ENCODE results near the gene HOXA2. TPM values are rescaled to one million over a fixed set of nuclear protein-coding genes. Genes with fewer than 3 reads are reported as not detected.
A peak's percentile ranks its signal among the peaks of the same experiment; 100 is the strongest.

Gene HOXA2
- total RNA-seq, result not detected in 2 replicates

- peaks cover 3% of the 10 kb centered on the region for H3K36me3 Mint-ChIP-seq (ENCODE audit: low read depth)
- no peak for DNase-seq (ENCODE audit: low spot score)
- peak within 1 kb of the TSS; percentile 26 for H3K27ac Mint-ChIP-seq
- no peak within 1 kb of the TSS for H3K4me3 Mint-ChIP-seq
- peaks cover 13% of the 10 kb centered on the region for H3K4me1 Mint-ChIP-seq (ENCODE audit: low read depth)
- intact Hi-C loops (cut with micrococcal nuclease), result no loop called here
- H3K27me3 Mint-ChIP-seq (ENCODE audit: insufficient read depth), result peaks cover 65% of the 10 kb centered on the region
- no peaks in the 10 kb centered on the region for H3K9me3 Mint-ChIP-seq
Observed at GRCh38 chr7:27102581-27103442, at the start of gene HOXA2. Gene HOXA2, minus strand, starts transcription at chr7:27102683. Its CDS starts 183 bp downstream, at chr7:27102500.

- Mint-ChIP-seq H3K27me3 (ENCODE audit: insufficient read depth) (peaks cover 84% of the 10 kb centered on the region), H3K4me3 (peak overlapping the region; percentile 57), H3K4me1 (ENCODE audit: low read depth) (peaks cover 18% of the 10 kb centered on the region), H3K27ac (peak overlapping the region; percentile 12), H3K36me3 (ENCODE audit: low read depth) (peaks cover 3% of the 10 kb centered on the region), H3K9me3 (no peaks in the 10 kb centered on the region)
- no peak for DNase-seq (ENCODE audit: low spot score)
- intact Hi-C loops (cut with micrococcal nuclease), result loop anchor here (2.0 to 5.0 kb wide), 2 partner anchors 17 to 54 kb away; partner anchors contain the start of gene HOXA1
Observed at GRCh38 chr7:27151341-27151930, 49.0 kb upstream of the HOXA2 start.

- intact Hi-C loops (cut with micrococcal nuclease), result loop anchor here (2.0 to 5.0 kb wide), 2 partner anchors 16 to 53 kb away; partner anchors contain the start of gene HOXA1
- Mint-ChIP-seq H3K27ac (peak overlapping the region; percentile 7), H3K4me1 (ENCODE audit: low read depth) (peaks cover 18% of the 10 kb centered on the region), H3K27me3 (ENCODE audit: insufficient read depth) (peaks cover 88% of the 10 kb centered on the region), H3K9me3 (no peaks in the 10 kb centered on the region), H3K4me3 (peak overlapping the region; percentile 57), H3K36me3 (ENCODE audit: low read depth) (peaks cover 3% of the 10 kb centered on the region)
- DNase-seq (ENCODE audit: low spot score), result peak; percentile 46
Observed at GRCh38 chr7:27150568-27151340, 48.3 kb upstream of the HOXA2 start.

- H3K4me1 Mint-ChIP-seq (ENCODE audit: low read depth), result peaks cover 17% of the 10 kb centered on the region
- intact Hi-C loops (cut with micrococcal nuclease), result loop anchor here (2.0 to 5.0 kb wide), 2 partner anchors 15 to 53 kb away; partner anchors contain the start of gene HOXA1
- no peaks in the 10 kb centered on the region for H3K9me3 Mint-ChIP-seq
- H3K27ac Mint-ChIP-seq, result no peak overlapping the region
- peaks cover 85% of the 10 kb centered on the region for H3K27me3 Mint-ChIP-seq (ENCODE audit: insufficient read depth)
- H3K36me3 Mint-ChIP-seq (ENCODE audit: low read depth), result peaks cover 3% of the 10 kb centered on the region
- H3K4me3 Mint-ChIP-seq, result no peak overlapping the region
- DNase-seq (ENCODE audit: low spot score), result no peak
Observed at GRCh38 chr7:27149842-27150567, 47.5 kb upstream of the HOXA2 start.

GRCh38 chr7:27148756-27149641 is 46.5 kb upstream of the HOXA2 start:
- peaks cover 3% of the 10 kb centered on the region for H3K36me3 Mint-ChIP-seq (ENCODE audit: low read depth)
- H3K4me1 Mint-ChIP-seq (ENCODE audit: low read depth), result peaks cover 10% of the 10 kb centered on the region
- no peaks in the 10 kb centered on the region for H3K9me3 Mint-ChIP-seq
- no peak overlapping the region for H3K27ac Mint-ChIP-seq
- intact Hi-C loops (cut with micrococcal nuclease), result no loop called here
- DNase-seq (ENCODE audit: low spot score), result no peak
- no peak overlapping the region for H3K4me3 Mint-ChIP-seq
- H3K27me3 Mint-ChIP-seq (ENCODE audit: insufficient read depth), result peaks cover 75% of the 10 kb centered on the region

- intact Hi-C loops (cut with micrococcal nuclease), result no loop called here
- no peak overlapping the region for H3K4me3 Mint-ChIP-seq
- no peak overlapping the region for H3K27ac Mint-ChIP-seq
- DNase-seq (ENCODE audit: low spot score), result no peak
- H3K9me3 Mint-ChIP-seq, result no peaks in the 10 kb centered on the region
- peaks cover 10% of the 10 kb centered on the region for H3K4me1 Mint-ChIP-seq (ENCODE audit: low read depth)
- peaks cover 67% of the 10 kb centered on the region for H3K27me3 Mint-ChIP-seq (ENCODE audit: insufficient read depth)
- H3K36me3 Mint-ChIP-seq (ENCODE audit: low read depth), result peaks cover 3% of the 10 kb centered on the region
Observed at GRCh38 chr7:27148031-27148755, 45.7 kb upstream of the HOXA2 start.

- Mint-ChIP-seq H3K27me3 (ENCODE audit: insufficient read depth) (peaks cover 63% of the 10 kb centered on the region), H3K36me3 (ENCODE audit: low read depth) (peaks cover 3% of the 10 kb centered on the region), H3K27ac (no peak within 1 kb of the TSS), H3K9me3 (no peaks in the 10 kb centered on the region), H3K4me1 (ENCODE audit: low read depth) (peaks cover 10% of the 10 kb centered on the region), H3K4me3 (no peak within 1 kb of the TSS)
- no peak for DNase-seq (ENCODE audit: low spot score)
- intact Hi-C loops (cut with micrococcal nuclease), result no loop called here
Observed at GRCh38 chr7:27147199-27148030, 44.9 kb upstream of the HOXA2 start, which contains the start of gene HOXA6. Gene HOXA6, minus strand, starts transcription at chr7:27147774. Its CDS starts 25 bp downstream, at chr7:27147749.

GRCh38 chr7:27146491-27147198 is 44.2 kb upstream of the HOXA2 start:
- Mint-ChIP-seq H3K4me3 (no peak overlapping the region), H3K4me1 (ENCODE audit: low read depth) (peaks cover 8% of the 10 kb centered on the region), H3K36me3 (ENCODE audit: low read depth) (peaks cover 3% of the 10 kb centered on the region), H3K27me3 (ENCODE audit: insufficient read depth) (peaks cover 56% of the 10 kb centered on the region), H3K27ac (no peak overlapping the region), H3K9me3 (no peaks in the 10 kb centered on the region)
- no peak for DNase-seq (ENCODE audit: low spot score)
- intact Hi-C loops (cut with micrococcal nuclease), result no loop called here

- Mint-ChIP-seq H3K27me3 (ENCODE audit: insufficient read depth) (peaks cover 55% of the 10 kb centered on the region), H3K9me3 (no peaks in the 10 kb centered on the region), H3K36me3 (ENCODE audit: low read depth) (peaks cover 3% of the 10 kb centered on the region), H3K4me3 (no peak overlapping the region), H3K27ac (no peak overlapping the region), H3K4me1 (ENCODE audit: low read depth) (peaks cover 1% of the 10 kb centered on the region)
- intact Hi-C loops (cut with micrococcal nuclease), result no loop called here
- DNase-seq (ENCODE audit: low spot score), result no peak
Observed at GRCh38 chr7:27145914-27146412, 43.5 kb upstream of the HOXA2 start.

Data from activated T-helper 1 cell treated with anti-CD3 and anti-CD28 coated beads, Interleukin-12 subunit alpha, Interleukin-12 subunit beta, Interleukin-2, Interleukin-4 antibody, amounts not matched to agents 30 ng/mL and 10 ng/mL and 1 ng/mL, durations not matched to agents 14 hours and 24 hours and 36 hours (primary cell).